Neural cell (in vitro differentiated cells): ENCODE data around the gene PRPH. TPM values are rescaled to one million over a fixed set of nuclear protein-coding genes. Genes with fewer than 3 reads are reported as not detected.

Source experiments
- H2AFZ ChIP-seq: fragments of 200-600, 300-800 bp; sonication (generic), shearing (Covaris generic); 2 replicates; pipeline ENCODE4 v1.6.0; 2014; ENCODE audit warnings: low read depth, mild to moderate bottlenecking, antibody characterized with exemption, low read length, moderate library complexity
- H3F3A ChIP-seq: fragments of 200-600 bp; shearing (Covaris generic); 2 replicates; pipeline ENCODE4 v1.6.1; 2016; ENCODE audit warnings: mild to moderate bottlenecking, moderate library complexity, mixed read lengths, antibody characterized with exemption, low read length; ENCODE audit not compliant: insufficient read depth, poor library complexity, severe bottlenecking
- H3K27ac ChIP-seq: fragments of 200-600, 300-800 bp; sonication (generic), shearing (Covaris generic); 2 replicates; pipeline ENCODE4 v1.5.1; 2014; ENCODE audit warnings: mild to moderate bottlenecking, low read length, moderate library complexity
- H3K27me3 ChIP-seq: fragments of 300-800, 200-600 bp; sonication (generic), shearing (Covaris generic); 2 replicates; pipeline ENCODE4 v1.6.0; 2014; ENCODE audit warnings: mild to moderate bottlenecking, low read depth, low read length, moderate library complexity; ENCODE audit not compliant: insufficient read depth
- H3K36me3 ChIP-seq: fragments of 300-800, 200-600 bp; sonication (generic), shearing (Covaris generic); 2 replicates; pipeline ENCODE4 v1.5.1; 2014; ENCODE audit warnings: mild to moderate bottlenecking, antibody characterized with exemption, low read length, moderate library complexity; ENCODE audit not compliant: insufficient read depth
- H3K4me2 ChIP-seq: fragments of 300-800, 200-600 bp; sonication (generic), shearing (Covaris generic); 2 replicates; pipeline ENCODE4 v1.6.0; 2014; ENCODE audit warnings: mild to moderate bottlenecking, low read length
- H3K4me3 ChIP-seq: fragments of 300-800, 200-600 bp; sonication (generic), shearing (Covaris generic); 2 replicates; pipeline ENCODE4 v1.5.1; 2014; ENCODE audit warnings: mild to moderate bottlenecking, low read length, moderate library complexity
- H3K79me2 ChIP-seq: fragments of 200-600 bp; shearing (Covaris generic); replicated peaks from 2 replicates; pipeline ENCODE4 v1.6.0; 2014; ENCODE audit warnings: mild to moderate bottlenecking, low read length, moderate library complexity; ENCODE audit not compliant: insufficient read depth
- H3K9ac ChIP-seq: fragments of 300-800, 200-600 bp; sonication (generic), shearing (Covaris generic); 2 replicates; pipeline ENCODE4 v1.6.1; 2016; ENCODE audit warnings: mild to moderate bottlenecking, low read length, mixed read lengths
- H3K9me2 ChIP-seq: fragments of 200-600 bp; shearing (Covaris generic); 2 replicates; pipeline ENCODE4 v1.6.1; 2016; ENCODE audit warnings: mild to moderate bottlenecking, low read length, mixed read lengths; ENCODE audit not compliant: insufficient read depth
- H3K9me3 ChIP-seq: fragments of 200-600, 300-800 bp; sonication (generic), shearing (Covaris generic); 2 replicates; pipeline ENCODE4 v1.6.1; 2016; ENCODE audit warnings: mild to moderate bottlenecking, mixed run types, low read length, moderate library complexity, mixed read lengths
- H4K20me1 ChIP-seq: fragments of 200-600 bp; shearing (Covaris generic); 2 replicates; pipeline ENCODE4 v1.6.1; 2016; ENCODE audit warnings: mild to moderate bottlenecking, mixed run types; ENCODE audit not compliant: insufficient read depth
- CTCF ChIP-seq: fragments of 450-650 bp; IDR thresholded peaks from 2 replicates; pipeline ENCODE4 v1.5.1; 2014; ENCODE audit warnings: antibody characterized with exemption, mild to moderate bottlenecking, moderate library complexity; ENCODE audit not compliant: poor library complexity, severe bottlenecking
- EP300 ChIP-seq: fragments of 450-650 bp; conservative IDR thresholded peaks from 2 replicates; pipeline ENCODE4 v1.6.1; 2014; ENCODE audit warnings: antibody characterized with exemption, mild to moderate bottlenecking, moderate library complexity; ENCODE audit not compliant: poor library complexity, severe bottlenecking
- EZH2 ChIP-seq: fragments of 200-600, 300-800 bp; shearing (Covaris generic), sonication (generic); IDR thresholded peaks from 2 replicates; pipeline ENCODE4 v1.6.1; 2014; ENCODE audit warnings: antibody characterized with exemption, low read length, borderline replicate concordance, mild to moderate bottlenecking; ENCODE audit not compliant: insufficient read depth, poor library complexity, severe bottlenecking
- MXI1 ChIP-seq: fragments of 450-650 bp; conservative IDR thresholded peaks from 2 replicates; pipeline ENCODE4 v1.6.1; 2014; ENCODE audit warnings: antibody characterized with exemption, mild to moderate bottlenecking; ENCODE audit not compliant: poor library complexity, severe bottlenecking
- POLR2AphosphoS5 ChIP-seq: IDR thresholded peaks from 2 replicates; pipeline ENCODE4 v1.6.1; 2012
- RAD21 ChIP-seq: fragments of 450-650 bp; conservative IDR thresholded peaks from 2 replicates; pipeline ENCODE4 v1.6.1; 2014; ENCODE audit warnings: antibody characterized with exemption, mild to moderate bottlenecking, moderate library complexity
- REST ChIP-seq: IDR thresholded peaks from 2 replicates; pipeline ENCODE4 v1.6.1; 2012; ENCODE audit warnings: borderline replicate concordance
- SMC3 ChIP-seq: fragments of 450-650 bp; conservative IDR thresholded peaks from 2 replicates; pipeline ENCODE4 v1.6.1; 2014; ENCODE audit warnings: antibody characterized with exemption, mild to moderate bottlenecking, moderate library complexity; ENCODE audit not compliant: poor library complexity
- TAF1 ChIP-seq: IDR thresholded peaks from 2 replicates; pipeline ENCODE4 v1.6.1; 2012; ENCODE audit warnings: low read depth
- polyA plus RNA-seq: library from polyadenylated mRNA; depleted of rRNA; stranded (reverse); fragments of >200 nt; gene quantifications from 2 replicates; pipeline ENCODE4 v1.2.3, GENCODE V29; 2014

The PRPH gene
- polyA plus RNA-seq, 1 donor from 2014 or later, result not detected

GRCh38 chr12:49298160-49298559 lies 3.2 kb downstream of the PRPH start:
- H3K4me3 ChIP-seq, result no peak overlapping the region
- H4K20me1 ChIP-seq, result no peaks in the 10 kb centered on the region
- H3F3A ChIP-seq, result no peaks in the 10 kb centered on the region
- H3K27ac ChIP-seq, result no peak overlapping the region
- TF ChIP-seq REST (no peak), POLR2AphosphoS5 (no peak), TAF1 (no peak), RAD21 (no peak), EP300 (no peak), CTCF (no peak), SMC3 (no peak), MXI1 (no peak)
- no peaks in the 10 kb centered on the region for H3K9me2 ChIP-seq
- H3K4me2 ChIP-seq, result no peak overlapping the region
- no peaks in the 10 kb centered on the region for H3K9me3 ChIP-seq
- H3K36me3 ChIP-seq, result no peaks in the 10 kb centered on the region
- H2AFZ ChIP-seq, result no peak overlapping the region
- H3K9ac ChIP-seq, result no peak overlapping the region
- H3K27me3 ChIP-seq, result peaks cover 59% of the 10 kb centered on the region
- H3K79me2 ChIP-seq, result no peaks in the 10 kb centered on the region

- Histone ChIP-seq H3F3A (no peaks in the 10 kb centered on the region), H3K36me3 (no peaks in the 10 kb centered on the region), H2AFZ (no peak overlapping the region), H3K9ac (no peak overlapping the region), H3K27ac (no peak overlapping the region), H3K9me2 (no peaks in the 10 kb centered on the region), H3K79me2 (no peaks in the 10 kb centered on the region), H3K27me3 (peaks cover 25% of the 10 kb centered on the region), H3K4me3 (no peak overlapping the region), H3K4me2 (no peak overlapping the region), H3K9me3 (no peaks in the 10 kb centered on the region), H4K20me1 (no peaks in the 10 kb centered on the region)
- no peak for TF ChIP-seq TAF1
Observed at GRCh38 chr12:49301760-49302159, 6.8 kb downstream of the PRPH start.

- Histone ChIP-seq H3K9me2 (no peaks in the 10 kb centered on the region), H4K20me1 (no peaks in the 10 kb centered on the region), H3K4me2 (no peak overlapping the region), H3K9me3 (no peaks in the 10 kb centered on the region), H3K36me3 (no peaks in the 10 kb centered on the region), H3K27me3 (peaks cover 2% of the 10 kb centered on the region), H3F3A (no peaks in the 10 kb centered on the region), H3K79me2 (no peaks in the 10 kb centered on the region), H2AFZ (no peak overlapping the region), H3K9ac (no peak overlapping the region), H3K27ac (no peak overlapping the region), H3K4me3 (no peak overlapping the region)
- no peak for TF ChIP-seq EP300
- no peak for TF ChIP-seq MXI1
- no peak for TF ChIP-seq CTCF
- TF ChIP-seq REST, result no peak
- TF ChIP-seq TAF1, result no peak
- TF ChIP-seq RAD21, result no peak
- no peak for TF ChIP-seq EZH2
- no peak for TF ChIP-seq SMC3
- TF ChIP-seq POLR2AphosphoS5, result no peak
Observed at GRCh38 chr12:49304161-49304560, 9.2 kb downstream of the PRPH start.
